OCI-M2 (cell line): ENCODE data around the gene AMZ1.

ENCODE experiments used
- DNase-seq: peaks from one replicate; lab custom pipeline; 2025; ENCODE audit not compliant: unreplicated experiment; lab: John Stamatoyannopoulos, UW

The AMZ1 gene

GRCh38 chr7:2687881-2688318 is at the start of gene AMZ1:
TSS of gene AMZ1 (plus strand) at chr7:2688202. CDS start at chr7:2700452, 12,250 bp downstream.
- DNase-seq, result no peak

- no peak for DNase-seq
Measured at GRCh38 chr7:2638224-2638991, 49.6 kb upstream of the AMZ1 start.

GRCh38 chr7:2639181-2639681 is 48.8 kb upstream of the AMZ1 start:
- no peak for DNase-seq

GRCh38 chr7:2639695-2640481 is 48.1 kb upstream of the AMZ1 start:
- no peak for DNase-seq

- DNase-seq, result no peak
Measured at GRCh38 chr7:2640482-2640830, 47.5 kb upstream of the AMZ1 start.

- no peak for DNase-seq
Measured at GRCh38 chr7:2640846-2641316, 47.1 kb upstream of the AMZ1 start.

GRCh38 chr7:2641406-2642393 is 46.3 kb upstream of the AMZ1 start:
- DNase-seq, result no peak

- no peak for DNase-seq
Measured at GRCh38 chr7:2643386-2644219, 44.4 kb upstream of the AMZ1 start.

GRCh38 chr7:2644220-2644561 is 43.8 kb upstream of the AMZ1 start:
- no peak for DNase-seq

GRCh38 chr7:2644562-2645273 is 43.3 kb upstream of the AMZ1 start:
- no peak for DNase-seq

GRCh38 chr7:2645274-2645868 is 42.6 kb upstream of the AMZ1 start:
- DNase-seq, result no peak

GRCh38 chr7:2646336-2646679 is 41.7 kb upstream of the AMZ1 start:
- no peak for DNase-seq

- no peak for DNase-seq
Measured at GRCh38 chr7:2646680-2647571, 41.1 kb upstream of the AMZ1 start.

GRCh38 chr7:2647594-2648172 is 40.3 kb upstream of the AMZ1 start:
- no peak for DNase-seq

- DNase-seq, result no peak
Measured at GRCh38 chr7:2649139-2649838, 38.7 kb upstream of the AMZ1 start.

- DNase-seq, result no peak
Measured at GRCh38 chr7:2649991-2650390, 38.0 kb upstream of the AMZ1 start.

- DNase-seq, result no peak
Measured at GRCh38 chr7:2650451-2650850, 37.6 kb upstream of the AMZ1 start.
